Calu3 (cell line): Measurements from ENCODE around the gene PIK3C2G. TPM values are rescaled to one million over a fixed set of nuclear protein-coding genes. Genes with fewer than 3 reads are reported as not detected.

Experiments
- Bru-seq: library from RNA; stranded (reverse); fragments of 400-500 nt; gene quantifications from one replicate; lab custom pipeline; 2021; lab: Mats Ljungman, UMichigan
- BruChase-seq, 2 experiments: library from RNA; stranded (reverse); fragments of 400-500 nt; gene quantifications; one replicate each; lab custom pipeline; 2021; lab: Mats Ljungman, UMichigan
- BruUV-seq: library from RNA; stranded (reverse); fragments of 400-500 nt; replicated peaks from 2 replicates; lab custom pipeline; 2021; lab: Mats Ljungman, UMichigan
- CTCF ChIA-PET: fragments of 300-600 bp; sonication (Branson Sonifier 250); formaldehyde crosslinking; loops from one replicate; lab custom pipeline; 2022; ENCODE audit warnings: antibody characterized with exemption; lab: Charles Lee
- DNase-seq: peaks from one replicate; pipeline ENCODE4 v3.0.0; 2022
- H3K27ac Mint-ChIP-seq: one replicate; pipeline ENCODE4 v1.8.0; 2022; ENCODE audit warnings: mixed read lengths; ENCODE audit not compliant: unreplicated experiment
- H3K27me3 Mint-ChIP-seq: one replicate; pipeline ENCODE4 v1.8.0; 2022; ENCODE audit warnings: mixed read lengths; ENCODE audit not compliant: unreplicated experiment
- H3K36me3 Mint-ChIP-seq: one replicate; pipeline ENCODE4 v1.8.0; 2022; ENCODE audit warnings: mild to moderate bottlenecking, moderate library complexity, mixed read lengths; ENCODE audit not compliant: insufficient read depth, unreplicated experiment
- H3K4me1 Mint-ChIP-seq: one replicate; pipeline ENCODE4 v1.8.0; 2022; ENCODE audit warnings: mild to moderate bottlenecking, low read depth, mixed read lengths; ENCODE audit not compliant: unreplicated experiment
- H3K4me3 Mint-ChIP-seq: one replicate; pipeline ENCODE4 v1.8.0; 2022; ENCODE audit warnings: mild to moderate bottlenecking, low read depth, moderate library complexity, mixed read lengths; ENCODE audit not compliant: unreplicated experiment
- H3K9me3 Mint-ChIP-seq: one replicate; pipeline ENCODE4 v1.8.0; 2022; ENCODE audit warnings: low read depth, mixed read lengths; ENCODE audit not compliant: unreplicated experiment
- intact Hi-C: fragments of 100-400 bp; cut with micrococcal nuclease; formaldehyde crosslinking; loops from one replicate; pipeline ENCODE4 v1.10.0; 2022; ENCODE audit not compliant: unreplicated experiment
- long read RNA-seq: library from polyadenylated mRNA; stranded (forward); transcript quantifications from one replicate; pipeline ENCODE4 v2.0.0, GENCODE V29; 2022
- total RNA-seq: library from RNA; stranded (reverse); gene quantifications from 2 replicates; pipeline ENCODE4 v1.2.3, GENCODE V29; 2022
- TF ChIP-seq, protein P1 (sequence below): fragments of 200-600 bp; IDR thresholded peaks from one replicate; pipeline ENCODE4 v1.8.0; 2022; ENCODE audit warnings: antibody characterized with exemption; ENCODE audit not compliant: unreplicated experiment

Gene PIK3C2G, protein sequence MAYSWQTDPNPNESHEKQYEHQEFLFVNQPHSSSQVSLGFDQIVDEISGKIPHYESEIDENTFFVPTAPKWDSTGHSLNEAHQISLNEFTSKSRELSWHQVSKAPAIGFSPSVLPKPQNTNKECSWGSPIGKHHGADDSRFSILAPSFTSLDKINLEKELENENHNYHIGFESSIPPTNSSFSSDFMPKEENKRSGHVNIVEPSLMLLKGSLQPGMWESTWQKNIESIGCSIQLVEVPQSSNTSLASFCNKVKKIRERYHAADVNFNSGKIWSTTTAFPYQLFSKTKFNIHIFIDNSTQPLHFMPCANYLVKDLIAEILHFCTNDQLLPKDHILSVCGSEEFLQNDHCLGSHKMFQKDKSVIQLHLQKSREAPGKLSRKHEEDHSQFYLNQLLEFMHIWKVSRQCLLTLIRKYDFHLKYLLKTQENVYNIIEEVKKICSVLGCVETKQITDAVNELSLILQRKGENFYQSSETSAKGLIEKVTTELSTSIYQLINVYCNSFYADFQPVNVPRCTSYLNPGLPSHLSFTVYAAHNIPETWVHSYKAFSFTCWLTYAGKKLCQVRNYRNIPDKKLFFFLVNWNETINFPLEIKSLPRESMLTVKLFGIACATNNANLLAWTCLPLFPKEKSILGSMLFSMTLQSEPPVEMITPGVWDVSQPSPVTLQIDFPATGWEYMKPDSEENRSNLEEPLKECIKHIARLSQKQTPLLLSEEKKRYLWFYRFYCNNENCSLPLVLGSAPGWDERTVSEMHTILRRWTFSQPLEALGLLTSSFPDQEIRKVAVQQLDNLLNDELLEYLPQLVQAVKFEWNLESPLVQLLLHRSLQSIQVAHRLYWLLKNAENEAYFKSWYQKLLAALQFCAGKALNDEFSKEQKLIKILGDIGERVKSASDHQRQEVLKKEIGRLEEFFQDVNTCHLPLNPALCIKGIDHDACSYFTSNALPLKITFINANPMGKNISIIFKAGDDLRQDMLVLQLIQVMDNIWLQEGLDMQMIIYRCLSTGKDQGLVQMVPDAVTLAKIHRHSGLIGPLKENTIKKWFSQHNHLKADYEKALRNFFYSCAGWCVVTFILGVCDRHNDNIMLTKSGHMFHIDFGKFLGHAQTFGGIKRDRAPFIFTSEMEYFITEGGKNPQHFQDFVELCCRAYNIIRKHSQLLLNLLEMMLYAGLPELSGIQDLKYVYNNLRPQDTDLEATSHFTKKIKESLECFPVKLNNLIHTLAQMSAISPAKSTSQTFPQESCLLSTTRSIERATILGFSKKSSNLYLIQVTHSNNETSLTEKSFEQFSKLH (N-terminal part only)
- total RNA-seq (24.0 and 24.3 TPM in 2 replicates), Bru-seq, nascent RNA (percentile 81 among the genes with signal in this experiment), BruChase-seq, experiment 1, labeled RNA remaining after a 6-hour chase (percentile 56 among the genes with signal in this experiment), BruChase-seq, experiment 2, labeled RNA remaining after a 2-hour chase (percentile 59 among the genes with signal in this experiment)
- long read RNA-seq, full-length matches to known transcripts = 1 of 26 reads
- long read RNA-seq, partial matches to known transcripts = 4 of 26 reads
- long read RNA-seq, other reads (novel, unspliced or antisense) = 21 of 26 reads

DNA sequence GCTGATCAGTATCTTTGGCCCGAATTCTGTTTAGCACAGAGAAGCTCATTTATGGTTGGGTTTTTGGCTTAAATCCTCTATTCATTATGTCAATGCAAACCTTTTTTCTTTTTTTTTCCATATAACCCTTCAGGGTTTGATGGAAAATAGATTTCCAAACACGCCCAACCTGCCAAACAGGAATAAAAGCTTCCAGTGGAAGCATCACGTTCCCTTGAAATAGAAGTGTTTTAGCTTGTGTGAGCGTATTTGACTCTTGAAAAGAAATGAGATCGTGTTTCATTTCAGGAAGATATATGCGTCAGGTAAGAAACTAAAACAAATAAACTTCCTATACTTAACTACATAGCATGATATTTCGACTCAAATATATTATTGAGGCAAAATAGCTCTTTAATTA lies at the start of gene PIK3C2G:
PIK3C2G (plus strand) TSS at position 246 of the 400 bp plus-strand sequence. CDS start 20,564 bp downstream, outside the sequence.
- Mint-ChIP-seq H3K27ac (peak within 1 kb of the TSS; percentile 99), H3K9me3 (no peaks in the 10 kb centered on the region)

GRCh38 chr12:18217966-18218365 lies 43.4 kb upstream of the PIK3C2G start:
- no peak overlapping the region for H3K4me3 Mint-ChIP-seq
- no peaks in the 10 kb centered on the region for H3K9me3 Mint-ChIP-seq
- CTCF ChIA-PET = no interaction called here

More for the DNA sequence above, at the start of gene PIK3C2G:
- CTCF ChIA-PET = interaction anchor here (1.1 to 1.9 kb wide), 6 partner anchors 11 to 113 kb away, joined by 3 to 9 read pairs (median 5); no protein-coding TSS in a partner anchor
- Mint-ChIP-seq H3K27me3 (no peaks in the 10 kb centered on the region), H3K4me3 (peak within 1 kb of the TSS; percentile 70), H3K36me3 (peaks cover 56% of the 10 kb centered on the region), H3K4me1 (peaks cover 28% of the 10 kb centered on the region)
- no peak for DNase-seq
- TF ChIP-seq, protein P1, sequence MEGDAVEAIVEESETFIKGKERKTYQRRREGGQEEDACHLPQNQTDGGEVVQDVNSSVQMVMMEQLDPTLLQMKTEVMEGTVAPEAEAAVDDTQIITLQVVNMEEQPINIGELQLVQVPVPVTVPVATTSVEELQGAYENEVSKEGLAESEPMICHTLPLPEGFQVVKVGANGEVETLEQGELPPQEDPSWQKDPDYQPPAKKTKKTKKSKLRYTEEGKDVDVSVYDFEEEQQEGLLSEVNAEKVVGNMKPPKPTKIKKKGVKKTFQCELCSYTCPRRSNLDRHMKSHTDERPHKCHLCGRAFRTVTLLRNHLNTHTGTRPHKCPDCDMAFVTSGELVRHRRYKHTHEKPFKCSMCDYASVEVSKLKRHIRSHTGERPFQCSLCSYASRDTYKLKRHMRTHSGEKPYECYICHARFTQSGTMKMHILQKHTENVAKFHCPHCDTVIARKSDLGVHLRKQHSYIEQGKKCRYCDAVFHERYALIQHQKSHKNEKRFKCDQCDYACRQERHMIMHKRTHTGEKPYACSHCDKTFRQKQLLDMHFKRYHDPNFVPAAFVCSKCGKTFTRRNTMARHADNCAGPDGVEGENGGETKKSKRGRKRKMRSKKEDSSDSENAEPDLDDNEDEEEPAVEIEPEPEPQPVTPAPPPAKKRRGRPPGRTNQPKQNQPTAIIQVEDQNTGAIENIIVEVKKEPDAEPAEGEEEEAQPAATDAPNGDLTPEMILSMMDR = no peak
- BruUV-seq = no TSS peak
- intact Hi-C loops = no loop called here

DNA sequence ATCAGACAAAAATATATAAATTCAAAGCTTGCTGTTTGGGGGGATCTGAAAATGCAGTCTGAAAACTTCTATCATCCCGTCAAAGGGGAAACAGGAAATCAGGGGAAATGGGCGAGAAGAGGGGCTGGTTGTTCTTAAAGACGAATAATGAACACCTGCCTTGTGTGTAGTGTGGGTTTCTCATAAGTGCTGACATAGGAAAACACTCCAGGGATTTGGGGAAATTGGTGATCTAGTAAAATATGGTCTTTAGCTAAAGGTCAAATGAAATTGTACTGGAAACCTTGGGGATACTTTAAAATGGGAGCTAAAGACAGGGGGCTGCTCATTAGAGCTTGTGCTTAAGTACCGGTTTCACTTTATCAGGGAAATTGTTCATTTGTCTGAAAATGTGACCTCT lies 39.6 kb upstream of the PIK3C2G start:
- CTCF ChIA-PET = interaction anchor here (0.6 to 2.7 kb wide), 2 partner anchors 80 to 648 kb away, joined by 4 to 17 read pairs; no protein-coding TSS in a partner anchor
- intact Hi-C loops = loop anchor here (10.0 kb wide), 1 partner anchor 227 kb away; no protein-coding TSS in a partner anchor
- Mint-ChIP-seq H3K27me3 (no peaks in the 10 kb centered on the region), H3K9me3 (no peaks in the 10 kb centered on the region), H3K4me1 (peaks cover 19% of the 10 kb centered on the region), H3K4me3 (peak overlapping the region; percentile 29), H3K36me3 (peaks cover 4% of the 10 kb centered on the region), H3K27ac (peak overlapping the region; percentile 22)
- no TSS peak for BruUV-seq
- TF ChIP-seq, protein P1 = no peak
- no peak for DNase-seq

More at GRCh38 chr12:18217966-18218365, 43.4 kb upstream of the PIK3C2G start:
- TF ChIP-seq, protein P1 = no peak
- H3K4me1 Mint-ChIP-seq = peaks cover 19% of the 10 kb centered on the region
- H3K27me3 Mint-ChIP-seq = no peaks in the 10 kb centered on the region
- intact Hi-C loops = no loop called here
- H3K27ac Mint-ChIP-seq = no peak overlapping the region
- DNase-seq = no peak
- no TSS peak for BruUV-seq
- H3K36me3 Mint-ChIP-seq = no peaks in the 10 kb centered on the region
